HG03469 (cell line): ENCODE results near the gene CFAP126.
"Not testable (repeated sequence)": the region's sequence is repeated elsewhere in the genome, so short reads cannot be mapped to it uniquely, and the experiment has no call there.

ENCODE experiments used
- ATAC-seq: cut with Tn5 transposase; IDR thresholded peaks from one replicate; pipeline ENCODE4 v1.9.1; 2021; ENCODE audit warnings: mild to moderate bottlenecking, moderate library complexity, moderate number of reproducible peaks; ENCODE audit not compliant: unreplicated experiment

Gene CFAP126

DNA sequence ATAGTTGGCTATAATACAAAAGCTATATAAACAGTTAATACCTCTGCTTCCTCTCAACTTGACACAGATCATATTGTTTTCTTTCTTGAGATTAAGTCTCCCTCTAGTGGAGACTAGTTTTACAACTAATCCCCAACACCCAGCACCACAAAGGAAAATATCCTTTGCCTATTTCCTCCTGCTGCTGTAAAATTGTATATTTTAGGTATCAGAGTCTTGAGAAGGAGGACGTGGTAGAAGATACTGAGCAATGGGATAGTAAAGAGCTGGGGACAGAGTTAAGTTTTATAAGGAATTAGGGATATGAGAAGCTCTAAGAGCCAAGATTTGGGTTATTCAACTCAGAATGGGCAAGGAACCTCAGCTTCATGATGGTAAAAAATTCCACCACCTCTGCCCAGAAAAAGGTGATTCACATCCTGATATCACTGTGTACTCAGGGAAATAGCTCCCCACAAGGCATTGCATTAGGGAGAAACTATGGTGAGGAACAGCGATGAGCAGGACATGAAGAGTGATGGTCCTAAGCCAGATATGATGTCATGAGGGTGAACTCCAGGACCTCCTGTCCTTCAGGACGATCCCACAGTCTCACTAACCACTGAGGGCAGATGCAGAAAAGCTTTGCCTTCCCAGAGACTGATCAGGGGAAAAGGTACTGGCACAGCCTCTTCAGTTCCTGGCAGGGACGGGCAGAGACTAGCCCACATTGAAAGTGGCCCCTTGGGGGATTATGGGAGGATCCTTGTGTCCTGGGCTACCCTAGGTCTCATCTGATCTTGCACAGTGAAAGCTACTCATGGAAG lies 14.7 kb upstream of the CFAP126 start:
- ATAC-seq = no peak

DNA sequence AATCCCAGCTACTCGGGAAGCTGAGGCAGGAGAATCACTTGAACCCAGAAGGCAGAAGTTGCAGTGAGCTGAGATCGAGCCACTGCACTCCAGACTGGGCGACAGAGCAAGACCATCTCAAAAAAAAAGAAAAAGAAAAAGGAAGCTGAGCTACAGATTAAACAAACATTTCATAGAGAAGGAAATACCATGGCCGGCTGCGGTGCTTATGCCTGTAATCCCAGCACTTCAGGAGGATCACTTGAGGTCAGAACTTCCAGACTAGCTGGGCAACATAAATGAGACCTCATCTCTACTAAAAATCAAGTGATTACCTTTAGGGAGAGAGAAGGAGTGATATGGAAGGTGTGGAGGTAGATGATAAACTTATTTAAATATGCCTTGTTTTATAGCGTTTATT lies 14.0 kb upstream of the CFAP126 start:
- no peak for ATAC-seq

DNA sequence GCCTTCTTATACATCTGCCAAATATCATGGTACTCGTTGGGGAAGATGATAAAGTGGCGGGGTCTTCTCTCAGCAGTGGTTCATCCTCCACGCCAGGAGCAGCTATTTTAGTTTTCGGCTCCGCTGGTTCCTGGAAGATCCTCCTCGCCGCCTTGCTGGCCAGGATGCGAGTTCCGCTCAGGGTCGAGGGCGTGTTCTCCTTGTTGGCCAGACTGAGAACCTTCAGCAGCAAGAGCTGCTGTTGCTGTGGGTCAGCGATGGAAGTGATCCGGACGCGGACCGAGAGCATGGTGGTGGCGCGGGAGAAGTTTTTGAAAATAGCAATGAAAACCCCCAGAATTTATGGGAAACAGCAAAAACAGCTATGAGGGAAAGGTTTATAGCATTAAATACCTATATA lies 11.4 kb upstream of the CFAP126 start:
- no peak for ATAC-seq

DNA sequence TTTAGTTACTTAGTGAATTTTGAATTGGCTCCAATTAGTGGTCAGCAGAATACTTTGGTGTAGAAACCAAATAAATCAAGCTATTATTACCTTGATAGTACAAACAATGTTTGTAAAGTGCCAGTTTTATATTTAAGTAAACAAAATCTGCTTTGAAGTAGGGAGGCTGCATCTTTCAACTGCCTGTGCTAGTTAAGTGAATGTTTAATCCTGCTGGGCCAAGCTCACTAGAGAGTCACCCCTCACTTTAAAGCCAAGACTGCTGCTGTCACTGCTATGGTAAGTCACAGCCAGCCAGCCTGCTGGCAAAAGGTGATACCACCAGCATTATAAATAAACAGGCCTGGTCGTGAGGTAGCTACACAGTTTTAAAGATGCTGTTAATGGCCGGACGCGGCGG lies 10.3 kb upstream of the CFAP126 start:
- ATAC-seq = no peak

DNA sequence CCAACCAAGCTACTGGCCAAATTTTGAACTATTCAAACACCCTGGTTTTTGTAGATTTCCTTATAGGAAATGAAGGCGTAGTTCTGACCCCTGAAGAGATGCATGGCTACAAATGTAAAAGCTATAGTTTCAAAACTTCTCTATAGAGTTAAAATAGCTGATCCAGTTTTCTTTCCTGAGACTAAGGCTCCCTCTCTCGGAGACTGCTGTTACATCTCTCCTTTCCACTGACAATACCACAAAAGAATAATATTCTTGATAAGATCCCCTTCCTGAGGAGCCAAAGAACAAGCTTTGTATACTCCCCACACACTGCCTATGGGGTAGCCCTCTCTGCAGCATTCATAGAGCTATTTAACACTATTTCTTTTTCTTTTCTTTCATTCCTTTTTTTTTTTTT lies 6.7 kb upstream of the CFAP126 start:
- no peak for ATAC-seq

DNA sequence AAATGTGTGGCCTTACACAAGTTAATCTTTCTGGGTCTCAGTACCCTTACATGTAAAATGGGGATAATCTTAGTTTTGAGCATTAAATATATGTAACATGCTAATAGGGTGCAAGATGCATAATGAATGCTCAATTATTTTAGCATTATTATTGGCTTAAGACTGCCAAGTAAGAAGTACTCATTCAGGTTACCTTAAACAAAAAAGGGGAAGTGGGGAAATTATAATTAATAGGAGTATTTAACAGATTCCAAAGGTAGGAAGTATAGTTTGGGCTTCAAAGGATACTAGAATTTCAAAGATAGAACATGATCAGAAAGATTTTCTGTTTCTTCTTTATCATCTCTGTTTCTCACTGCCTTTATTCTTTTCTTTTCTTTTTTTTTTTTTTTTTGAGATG lies 5.8 kb upstream of the CFAP126 start:
- no peak for ATAC-seq

DNA sequence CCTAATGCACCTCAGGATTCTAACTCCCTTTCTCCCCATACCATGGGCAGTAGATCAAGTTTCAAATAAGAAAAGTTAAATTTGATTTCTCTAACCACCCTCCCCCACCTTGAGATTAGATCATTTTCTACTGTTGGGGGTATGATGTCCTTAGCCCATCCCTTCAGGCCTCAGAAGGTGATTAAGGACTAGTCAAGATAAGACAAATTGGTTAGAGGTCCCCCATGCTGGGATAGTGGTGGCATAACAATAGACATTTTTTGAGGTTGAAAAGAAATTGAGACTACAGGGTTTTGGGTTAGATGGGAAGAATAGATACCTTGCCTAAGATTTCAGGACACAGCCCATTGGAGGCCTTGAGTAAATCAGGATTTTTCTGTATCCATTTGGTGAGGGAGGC lies 2.5 kb downstream of the CFAP126 start:
- no peak for ATAC-seq

DNA sequence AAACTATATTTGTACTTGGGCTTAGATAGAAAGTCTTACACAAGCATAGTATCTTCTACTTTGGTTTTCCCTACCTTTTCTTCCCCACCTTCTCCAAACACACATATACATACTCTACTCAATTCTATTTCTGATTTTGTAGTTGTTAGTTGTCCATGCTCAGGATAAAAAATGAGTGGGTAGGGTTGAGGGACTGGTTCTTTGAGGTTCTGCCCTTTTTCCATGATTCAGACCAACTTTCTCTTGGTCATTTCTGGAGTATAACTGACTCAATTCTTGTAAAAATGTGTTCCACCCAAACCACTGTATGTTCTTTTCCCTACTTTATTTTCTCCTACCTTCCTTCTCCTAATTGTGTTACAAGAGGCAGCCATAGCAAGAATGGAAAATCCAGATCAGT lies 3.3 kb downstream of the CFAP126 start:
- ATAC-seq = no peak

DNA sequence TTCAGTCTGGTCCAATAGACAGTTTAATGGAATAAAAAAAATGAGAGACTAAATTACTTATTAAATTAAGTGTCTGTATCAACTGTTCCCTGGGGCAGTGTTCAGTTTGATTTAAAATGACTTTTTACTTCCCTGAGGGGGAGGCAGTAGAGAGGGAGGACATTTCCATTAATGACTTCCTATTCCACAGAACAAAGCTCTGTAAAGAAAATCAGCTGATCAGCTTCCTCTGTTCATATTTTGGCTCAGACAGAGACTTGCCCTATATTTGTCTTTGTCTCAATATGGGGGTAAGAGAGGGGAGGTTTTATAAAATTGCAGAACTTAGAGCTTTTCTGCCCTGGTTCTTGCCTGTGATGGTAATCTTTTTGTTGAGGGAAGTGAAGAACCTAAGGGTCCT lies 8.4 kb downstream of the CFAP126 start:
- ATAC-seq = no peak

DNA sequence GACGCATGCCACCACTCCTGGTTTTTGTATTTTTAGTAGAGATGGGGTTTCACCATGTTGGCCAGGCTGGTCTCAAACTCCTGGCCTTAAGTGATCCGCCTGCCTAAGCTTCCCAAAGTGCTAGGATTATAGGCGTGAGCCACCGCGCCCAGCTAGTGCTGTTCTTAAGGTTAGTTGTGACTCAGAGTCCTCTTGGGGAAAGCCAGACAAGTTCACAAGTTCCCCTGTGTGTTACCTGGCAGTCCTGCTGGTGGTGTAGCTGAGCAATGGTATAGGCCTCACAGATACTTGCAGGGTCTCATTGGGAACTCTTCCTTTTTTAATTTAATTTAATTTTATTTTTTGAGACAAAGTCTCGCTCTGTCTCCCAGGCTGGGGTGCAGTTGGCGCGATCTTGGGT lies 10.6 kb downstream of the CFAP126 start:
- no peak for ATAC-seq

DNA sequence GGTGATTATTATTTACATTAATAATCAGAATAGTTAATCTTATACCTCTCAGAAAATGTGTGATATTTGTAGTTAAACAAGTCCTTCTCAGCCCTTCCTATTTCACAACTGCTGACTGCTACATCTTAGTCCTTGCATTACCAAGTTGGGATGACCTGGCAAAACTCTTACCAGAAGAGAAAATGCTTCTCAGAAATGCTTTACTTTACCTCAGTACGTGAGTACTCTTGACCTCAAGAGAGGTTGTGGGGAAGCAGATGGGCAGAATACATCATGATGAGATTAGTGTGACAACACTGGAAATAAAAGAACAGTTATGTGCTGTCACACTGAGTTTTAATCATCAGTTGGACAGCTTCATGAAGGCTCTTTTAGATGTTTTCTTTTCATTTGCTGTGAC lies 16.2 kb downstream of the CFAP126 start:
- no peak for ATAC-seq

DNA sequence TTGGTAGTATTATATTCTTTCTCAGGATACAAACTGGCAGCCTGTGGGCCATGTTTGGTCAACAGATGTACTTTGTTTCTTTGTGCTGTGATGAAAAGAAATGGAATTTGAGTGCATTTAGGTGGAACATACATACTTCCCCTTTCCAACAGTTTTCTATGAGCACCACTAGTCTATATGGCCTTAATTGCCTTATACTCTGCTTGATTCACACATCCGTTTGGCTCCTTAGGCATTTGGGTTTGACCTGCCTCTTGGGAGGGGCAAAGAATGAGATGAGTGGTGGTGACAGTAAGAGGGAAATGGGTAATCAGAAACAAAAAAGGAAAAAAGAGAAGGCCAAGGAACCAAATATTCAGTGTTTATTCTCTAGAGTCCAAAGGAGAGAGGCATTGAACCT lies 17.0 kb downstream of the CFAP126 start:
- ATAC-seq = no peak

DNA sequence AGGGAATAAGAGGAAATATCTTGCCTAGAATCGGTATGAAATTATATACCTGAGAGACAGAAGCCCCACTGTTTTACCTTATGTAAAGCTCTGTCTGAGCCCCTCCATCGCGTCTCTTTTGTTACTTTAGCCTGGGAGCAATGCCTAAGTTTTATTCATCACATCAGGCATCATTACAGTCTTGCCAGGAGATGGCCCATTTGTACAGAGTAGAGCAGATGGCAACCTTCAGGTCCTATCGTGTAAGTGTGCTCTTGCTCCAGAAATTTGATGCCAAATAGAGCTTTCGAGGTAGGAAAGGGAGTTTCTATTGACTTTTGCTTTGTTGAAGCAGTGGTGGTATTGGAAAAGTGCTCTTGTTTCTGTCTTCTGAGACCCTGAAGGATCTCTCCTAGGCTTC lies 24.9 kb downstream of the CFAP126 start:
- no peak for ATAC-seq

DNA sequence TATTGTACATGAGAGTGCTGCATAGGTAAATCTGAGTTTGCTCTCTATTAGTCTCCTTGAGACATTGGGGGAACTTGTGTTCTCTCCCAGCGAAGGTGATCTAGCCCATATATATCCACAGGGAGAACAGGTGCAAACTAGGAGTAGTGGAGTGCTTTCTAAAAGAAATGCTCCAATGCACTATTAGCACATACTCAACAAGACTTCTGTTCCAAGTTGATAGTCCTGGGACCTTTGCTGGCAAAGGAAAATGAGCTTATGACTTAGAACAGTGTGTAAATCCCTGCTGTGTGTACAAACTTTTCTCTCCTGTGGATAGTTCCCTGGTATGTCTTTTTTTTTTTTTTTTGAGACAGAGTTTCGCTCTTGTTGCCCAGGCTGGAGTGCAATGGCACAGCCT lies 25.5 kb downstream of the CFAP126 start:
- ATAC-seq = no peak

DNA sequence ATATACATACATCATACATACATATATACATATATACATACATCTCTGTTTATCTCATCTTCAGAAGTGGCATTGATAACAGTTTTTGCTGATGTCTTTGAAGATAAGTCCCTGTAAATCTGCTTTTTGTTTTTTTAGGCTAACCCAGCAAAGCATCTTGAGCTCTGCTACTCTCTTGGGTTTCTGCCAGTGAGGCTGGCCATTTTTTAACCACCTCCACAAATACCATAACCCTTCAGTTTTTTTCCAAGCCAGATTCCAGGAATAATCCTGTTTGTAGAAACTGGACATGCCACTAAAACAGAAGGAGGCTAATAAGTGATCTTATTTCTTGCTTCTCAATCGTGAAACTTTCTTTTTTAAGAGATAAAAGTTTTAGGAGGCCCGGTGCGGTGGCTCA lies 31.9 kb downstream of the CFAP126 start:
- ATAC-seq = no peak

DNA sequence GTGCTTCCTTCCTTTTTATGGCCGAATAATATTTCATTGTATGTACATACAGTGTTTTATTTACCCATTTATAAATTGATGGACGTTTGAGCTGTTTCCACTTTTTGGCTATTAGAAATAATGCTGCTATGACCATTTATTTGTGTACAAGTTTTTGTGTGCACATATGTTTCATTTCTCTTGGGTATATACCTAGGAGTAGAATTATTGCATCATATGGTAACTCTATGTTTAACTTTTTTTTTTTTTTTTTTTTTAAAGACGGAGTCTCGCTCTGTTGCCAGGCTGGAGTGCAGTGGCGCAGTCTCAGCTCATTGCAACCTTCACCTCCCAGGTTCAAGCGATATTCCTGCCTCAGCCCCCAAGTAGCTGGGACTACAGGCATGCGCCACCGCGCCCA lies 34.5 kb downstream of the CFAP126 start:
- no peak for ATAC-seq

DNA sequence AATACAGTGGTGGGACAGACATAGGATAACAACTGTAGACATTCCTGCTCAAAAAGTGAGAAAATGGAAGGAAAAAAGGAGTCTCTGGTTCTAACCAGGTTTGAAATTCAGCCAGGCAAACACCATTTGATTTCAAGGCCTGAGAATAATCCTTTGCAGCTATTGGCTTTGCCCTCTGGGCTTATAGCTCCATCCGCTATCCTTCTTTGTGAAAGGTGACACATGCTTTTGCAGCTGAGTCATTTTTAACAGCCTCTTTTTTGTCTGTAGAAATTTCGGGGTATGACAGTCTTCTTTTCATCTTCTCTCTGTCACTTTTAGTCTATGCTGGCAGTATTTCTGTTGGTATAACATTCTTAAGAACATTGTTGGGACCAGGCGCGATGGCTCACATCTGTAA lies 37.3 kb downstream of the CFAP126 start:
- ATAC-seq = no peak

DNA sequence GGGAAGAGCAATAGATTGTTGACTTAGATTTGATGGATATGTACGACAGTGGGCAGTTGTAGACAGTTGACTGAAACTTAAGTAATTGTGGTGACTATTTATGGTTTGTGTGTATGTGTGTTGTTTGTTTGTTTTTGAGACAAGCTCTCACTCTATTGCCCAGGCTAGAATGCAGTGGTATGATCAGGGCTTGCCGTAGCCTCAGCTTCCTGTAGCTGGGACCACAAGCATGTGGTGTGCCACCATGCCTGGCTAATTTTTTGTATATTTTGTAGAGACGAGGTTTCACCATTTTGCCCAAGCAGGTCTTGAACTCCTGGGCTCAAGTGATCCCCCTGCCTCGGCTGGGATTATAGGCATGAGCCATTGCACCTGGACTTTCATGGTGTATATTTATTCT lies 43.7 kb downstream of the CFAP126 start:
- no peak for ATAC-seq

DNA sequence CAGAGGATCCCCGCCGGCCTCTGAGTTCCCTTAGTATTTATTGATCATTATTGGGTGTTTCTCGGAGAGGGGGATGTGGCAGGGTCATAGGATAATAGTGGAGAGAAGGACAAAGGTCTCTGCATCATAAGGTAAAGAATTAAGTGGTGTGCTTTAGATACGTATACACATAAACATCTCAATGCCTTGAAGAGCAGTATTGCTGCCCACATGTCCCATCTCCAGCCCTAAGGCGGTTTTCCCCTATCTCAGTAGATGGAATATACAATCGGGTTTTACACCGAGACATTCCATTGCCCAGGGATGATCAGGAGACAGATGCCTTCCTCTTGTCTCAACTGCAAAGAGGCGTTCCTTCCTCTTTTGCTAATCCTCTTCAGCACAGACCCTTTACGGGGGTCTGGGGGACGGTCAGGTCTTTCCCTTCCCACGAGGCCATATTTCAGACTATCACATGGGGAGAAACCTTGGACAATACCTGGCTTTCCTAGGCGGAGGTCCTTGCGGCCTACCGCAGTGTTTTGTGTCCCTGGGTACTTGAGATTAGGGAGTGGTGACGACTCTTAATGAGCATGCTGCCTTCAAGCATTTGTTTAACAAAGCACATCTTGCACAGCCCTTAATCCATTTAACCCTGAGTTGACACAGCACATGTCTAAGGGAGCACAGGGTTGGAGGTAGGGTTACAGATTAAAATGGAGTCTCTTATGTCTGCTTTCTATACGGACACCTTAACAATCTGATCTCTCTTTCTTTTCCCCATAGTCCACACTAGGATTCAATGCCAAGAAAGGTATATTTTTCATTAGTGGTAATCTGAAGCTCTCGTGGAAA lies 51.6 kb downstream of the CFAP126 start:
- not testable (repeated sequence) for ATAC-seq
